MCF 10A (cell line): ENCODE data around the gene KIF15. TPM values are rescaled to one million over a fixed set of nuclear protein-coding genes. Genes with fewer than 3 reads are reported as not detected.

ENCODE experiments used
- BruUV-seq: library from RNA; stranded (reverse); fragments of 400-500 nt; replicated peaks from 2 replicates; lab custom pipeline; 2021; lab: Mats Ljungman, UMichigan
- CTCF ChIA-PET: fragments of 300-600 bp; sonication (Branson Sonifier 250); formaldehyde crosslinking; extraction: SDS; loops from one replicate; lab custom pipeline; 2021; ENCODE audit warnings: antibody characterized with exemption, inconsistent platforms; lab: Yijun Ruan, JAX
- POLR2A ChIA-PET: fragments of 300-600, 350-650 bp; sonication (Branson Sonifier 250); formaldehyde crosslinking; extraction: SDS; loops from one replicate; lab custom pipeline; 2020; ENCODE audit warnings: antibody characterized with exemption, inconsistent platforms; lab: Yijun Ruan, JAX
- DNase-seq: peaks from one replicate; pipeline ENCODE4 v3.0.0-alpha.2; 2018; ENCODE audit not compliant: unreplicated experiment
- H3K27ac Mint-ChIP-seq: one replicate; pipeline ENCODE4 v1.8.0; 2022; ENCODE audit warnings: mild to moderate bottlenecking, low read depth, mixed read lengths; ENCODE audit not compliant: unreplicated experiment
- H3K27me3 Mint-ChIP-seq: one replicate; pipeline ENCODE4 v1.8.0; 2022; ENCODE audit warnings: mixed read lengths; ENCODE audit not compliant: insufficient read depth, unreplicated experiment
- H3K36me3 Mint-ChIP-seq: one replicate; pipeline ENCODE4 v1.8.0; 2022; ENCODE audit warnings: mild to moderate bottlenecking, moderate library complexity, mixed read lengths; ENCODE audit not compliant: insufficient read depth, unreplicated experiment
- H3K4me1 Mint-ChIP-seq: one replicate; pipeline ENCODE4 v1.8.0; 2022; ENCODE audit warnings: mixed read lengths; ENCODE audit not compliant: insufficient read depth, unreplicated experiment
- H3K4me3 Mint-ChIP-seq: one replicate; pipeline ENCODE4 v1.8.0; 2022; ENCODE audit warnings: mild to moderate bottlenecking, moderate library complexity, mixed read lengths; ENCODE audit not compliant: unreplicated experiment
- H3K9me3 Mint-ChIP-seq: one replicate; pipeline ENCODE4 v1.8.0; 2022; ENCODE audit warnings: mixed read lengths; ENCODE audit not compliant: unreplicated experiment
- CTCF ChIP-seq: fragments of 200-600 bp; IDR thresholded peaks from one replicate; pipeline ENCODE4 v1.8.0; 2022; ENCODE audit warnings: antibody characterized with exemption, mild to moderate bottlenecking; ENCODE audit not compliant: unreplicated experiment
- intact Hi-C: fragments of 100-400 bp; cut with micrococcal nuclease; formaldehyde crosslinking; loops from 2 replicates; pipeline ENCODE4 v1.14.1; 2022
- total RNA-seq: library from RNA; stranded (reverse); gene quantifications from 2 replicates; pipeline ENCODE4 v1.2.3, GENCODE V29; 2022

The KIF15 gene
- total RNA-seq, 1 experiment from 2014 or later, result 10.6 TPM

DNA sequence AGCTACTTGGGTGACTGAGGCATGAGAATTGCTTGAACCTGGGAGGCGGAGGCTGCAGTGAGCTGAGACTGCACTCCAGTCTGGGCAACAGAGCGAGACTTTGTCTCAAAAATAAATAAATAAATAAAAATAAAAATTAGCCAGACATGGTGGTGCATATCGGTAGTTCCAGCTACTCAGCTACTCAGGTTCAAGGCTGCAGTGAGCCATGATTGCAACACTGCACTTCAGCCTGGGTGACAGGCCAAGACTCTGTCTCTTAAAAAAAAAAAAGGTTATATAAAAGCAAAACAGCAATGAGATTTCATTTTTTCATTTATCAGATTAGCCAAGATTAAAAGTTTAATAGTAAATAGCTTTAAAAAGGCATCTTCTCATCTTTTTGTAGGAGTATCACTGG lies 115.7 kb downstream of the KIF15 start:
- DNase-seq, result no peak
- H3K27ac Mint-ChIP-seq, result no peak overlapping the region
- POLR2A ChIA-PET, result interaction anchor here (0.6 kb wide), 2 partner anchors 102 to 247 kb away, joined by 4 read pairs; no protein-coding TSS in a partner anchor
- H3K36me3 Mint-ChIP-seq, result no peaks in the 10 kb centered on the region
- intact Hi-C loops, result no loop called here
- H3K4me3 Mint-ChIP-seq, result no peak overlapping the region
- H3K9me3 Mint-ChIP-seq, result no peaks in the 10 kb centered on the region
- TF ChIP-seq CTCF, result no peak
- no peaks in the 10 kb centered on the region for H3K27me3 Mint-ChIP-seq
- peaks cover 2% of the 10 kb centered on the region for H3K4me1 Mint-ChIP-seq
- no TSS peak for BruUV-seq
- CTCF ChIA-PET, result interaction anchor here (0.9 kb wide), 1 partner anchor 12 kb away, joined by 5 read pairs; no protein-coding TSS in a partner anchor

GRCh38 chr3:44880284-44880683 lies 118.7 kb downstream of the KIF15 start:
- H3K4me1 Mint-ChIP-seq, result peaks cover 26% of the 10 kb centered on the region
- ChIA-PET POLR2A (interaction anchor here (1.6 kb wide), 1 partner anchor 34 kb away, joined by 3 read pairs; no protein-coding TSS in a partner anchor), CTCF (interaction anchor here (0.9 kb wide), 1 partner anchor 513 kb away, joined by 6 read pairs; no protein-coding TSS in a partner anchor)
- intact Hi-C loops, result loop anchor here (10.0 kb wide), 1 partner anchor 95 kb away; the partner anchor contains the start of genes EXOSC7 and ZDHHC3
- H3K27me3 Mint-ChIP-seq, result no peaks in the 10 kb centered on the region
- H3K9me3 Mint-ChIP-seq, result no peaks in the 10 kb centered on the region
- H3K36me3 Mint-ChIP-seq, result no peaks in the 10 kb centered on the region
- no TSS peak for BruUV-seq
- no peak overlapping the region for H3K27ac Mint-ChIP-seq
- no peak for TF ChIP-seq CTCF
- DNase-seq, result no peak
- H3K4me3 Mint-ChIP-seq, result no peak overlapping the region

DNA sequence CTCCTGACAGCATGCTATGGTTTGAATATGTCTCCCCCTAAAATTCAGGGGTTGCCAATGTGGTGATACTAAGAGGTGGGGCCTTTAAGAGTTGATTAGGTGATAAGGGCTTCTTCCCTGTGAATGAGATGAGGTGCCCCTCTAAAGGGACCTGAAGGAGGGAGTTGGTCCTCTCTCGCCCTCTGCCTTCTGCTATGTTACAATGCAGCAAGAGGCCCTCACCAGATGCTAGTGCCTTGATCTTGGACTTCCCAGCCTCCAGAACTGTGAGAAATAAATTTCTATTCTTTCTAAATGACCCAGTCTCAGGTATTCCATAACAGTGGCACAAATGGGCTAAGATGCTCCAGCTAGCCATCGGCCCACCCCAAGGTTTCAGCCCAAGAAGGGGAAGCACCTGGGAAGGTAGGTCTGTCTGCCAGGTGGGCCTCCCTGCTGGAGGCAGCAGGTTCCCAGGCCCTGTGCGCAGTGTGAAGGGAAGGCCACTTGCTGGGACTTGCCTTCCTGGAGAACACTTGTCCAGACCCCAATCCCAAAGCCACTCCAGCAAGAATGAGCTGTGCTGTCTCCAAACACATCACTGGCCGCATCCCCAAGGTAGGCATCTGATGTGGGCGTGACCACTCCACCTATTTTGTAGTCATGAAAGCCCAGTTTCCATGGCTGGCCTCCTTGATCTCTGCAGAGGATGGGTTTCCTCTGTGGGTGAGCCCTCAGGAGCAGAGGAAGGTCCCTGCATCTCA lies 121.8 kb downstream of the KIF15 start:
- Mint-ChIP-seq H3K27me3 (no peaks in the 10 kb centered on the region), H3K9me3 (no peaks in the 10 kb centered on the region), H3K36me3 (peaks cover 7% of the 10 kb centered on the region), H3K4me1 (peaks cover 47% of the 10 kb centered on the region), H3K4me3 (peak overlapping the region; percentile 30), H3K27ac (peak overlapping the region; percentile 98)
- BruUV-seq, result TSS peak; percentile 41
- intact Hi-C loops, result loop anchor here (10.0 kb wide), 1 partner anchor 91 kb away; the partner anchor contains the start of genes EXOSC7 and ZDHHC3
- ChIA-PET POLR2A (interaction anchor here (0.6 to 3.5 kb wide), 14 partner anchors 10 to 545 kb away, joined by 3 to 36 read pairs (median 4); partner anchors contain the start of genes EXOSC7, KIAA1143, KIF15 and TMEM42), CTCF (interaction anchor here (0.8 to 1.1 kb wide), 2 partner anchors 17 kb away, joined by 3 read pairs; no protein-coding TSS in a partner anchor)
- TF ChIP-seq CTCF, result no peak
- DNase-seq, result no peak

GRCh38 chr3:44883999-44884431 lies 122.4 kb downstream of the KIF15 start:
- Mint-ChIP-seq H3K27ac (peak overlapping the region; percentile 98), H3K36me3 (peaks cover 7% of the 10 kb centered on the region), H3K27me3 (no peaks in the 10 kb centered on the region), H3K4me1 (peaks cover 47% of the 10 kb centered on the region), H3K4me3 (peak overlapping the region; percentile 30), H3K9me3 (no peaks in the 10 kb centered on the region)
- ChIA-PET POLR2A (interaction anchor here (0.6 to 3.5 kb wide), 16 partner anchors 10 to 546 kb away, joined by 3 to 36 read pairs (median 4); partner anchors contain the start of genes EXOSC7, KIAA1143, KIF15 and TMEM42), CTCF (interaction anchor here (0.6 to 3.5 kb wide), 4 partner anchors 17 to 30 kb away, joined by 3 to 13 read pairs (median 3); no protein-coding TSS in a partner anchor)
- no TSS peak for BruUV-seq
- TF ChIP-seq CTCF, result no peak
- peak; percentile 96 for DNase-seq
- intact Hi-C loops, result loop anchor here (1.0 to 10.0 kb wide), 3 partner anchors 23 to 91 kb away; partner anchors contain the start of genes EXOSC7, TMEM42 and ZDHHC3
